ENCODE results near the gene PHOX2A.
"Not testable (repeated sequence)": the region's sequence is repeated elsewhere in the genome, so short reads cannot be mapped to it uniquely, and the experiment has no call there.

The PHOX2A gene

GRCh38 chr11:72244060-72244360, at the start of gene PHOX2A:
Gene PHOX2A (minus strand): TSS chr11:72244176. CDS start chr11:72244004, 172 bp downstream.
- peak; percentile 41 for DNase-seq (ENCODE audit: low spot score)

- peak; percentile 21 for DNase-seq (ENCODE audit: low spot score)
These were observed 49.4 kb upstream of the PHOX2A start for GRCh38 chr11:72293391-72293790.

- DNase-seq (ENCODE audit: low spot score) = no peak
These were observed 48.3 kb upstream of the PHOX2A start for GRCh38 chr11:72292106-72292785.

- not testable (repeated sequence) for DNase-seq (ENCODE audit: low spot score)
These were observed 46.8 kb upstream of the PHOX2A start for GRCh38 chr11:72290741-72291140.

- DNase-seq (ENCODE audit: low spot score) = no peak
These were observed 43.3 kb upstream of the PHOX2A start for GRCh38 chr11:72287293-72287692.

- no peak for DNase-seq (ENCODE audit: low spot score)
These were observed 40.0 kb upstream of the PHOX2A start for GRCh38 chr11:72283947-72284346.

GRCh38 chr11:72280726-72281315, 36.8 kb upstream of the PHOX2A start:
- no peak for DNase-seq (ENCODE audit: low spot score)

- no peak for DNase-seq (ENCODE audit: low spot score)
These were observed 36.1 kb upstream of the PHOX2A start for GRCh38 chr11:72280037-72280436.

GRCh38 chr11:72278905-72279304, 34.9 kb upstream of the PHOX2A start:
- no peak for DNase-seq (ENCODE audit: low spot score)

GRCh38 chr11:72274435-72274834, 30.5 kb upstream of the PHOX2A start:
- DNase-seq (ENCODE audit: low spot score) = no peak

- no peak for DNase-seq (ENCODE audit: low spot score)
These were observed 28.0 kb upstream of the PHOX2A start for GRCh38 chr11:72271980-72272379.

GRCh38 chr11:72267956-72268617, 24.1 kb upstream of the PHOX2A start:
- DNase-seq (ENCODE audit: low spot score) = no peak

GRCh38 chr11:72266960-72267359, 23.0 kb upstream of the PHOX2A start:
- not testable (repeated sequence) for DNase-seq (ENCODE audit: low spot score)

- DNase-seq (ENCODE audit: low spot score) = no peak
These were observed 22.0 kb upstream of the PHOX2A start for GRCh38 chr11:72265951-72266350.

GRCh38 chr11:72263361-72263760, 19.4 kb upstream of the PHOX2A start:
- DNase-seq (ENCODE audit: low spot score) = no peak

- DNase-seq (ENCODE audit: low spot score) = no peak
These were observed 16.6 kb upstream of the PHOX2A start for GRCh38 chr11:72260574-72260973.

- no peak for DNase-seq (ENCODE audit: low spot score)
These were observed 15.5 kb upstream of the PHOX2A start for GRCh38 chr11:72259490-72259889.

- no peak for DNase-seq (ENCODE audit: low spot score)
These were observed 13.6 kb upstream of the PHOX2A start for GRCh38 chr11:72257570-72257969.

GRCh38 chr11:72254299-72254993, 10.5 kb upstream of the PHOX2A start:
- DNase-seq (ENCODE audit: low spot score) = no peak

GRCh38 chr11:72253392-72253791, 9.4 kb upstream of the PHOX2A start:
- no peak for DNase-seq (ENCODE audit: low spot score)

- DNase-seq (ENCODE audit: low spot score) = no peak
These were observed 7.6 kb upstream of the PHOX2A start for GRCh38 chr11:72251614-72252013.

- DNase-seq (ENCODE audit: low spot score) = no peak
These were observed 6.9 kb upstream of the PHOX2A start for GRCh38 chr11:72250661-72251464.

All from D341Med (cell line).